Caki2 (cell line): ENCODE measurements around the gene CHAF1A. TPM values are rescaled to one million over a fixed set of nuclear protein-coding genes. Genes with fewer than 3 reads are reported as not detected.

Experiments
- DNase-seq: peaks from one replicate; pipeline ENCODE4 v3.0.0-alpha.2; 2015; ENCODE audit warnings: low read depth
- in situ Hi-C: cut with HindIII; loops from 2 replicates; pipeline ENCODE4 v1.10.0; 2016; ENCODE audit warnings: low sequenced_read_pairs, low pct_unique_long_range_greater_than_20kb, mixed read lengths
- total RNA-seq: library from RNA; depleted of rRNA; stranded (reverse); fragments of >200 nt; shearing (Covaris generic); gene quantifications from 2 replicates; pipeline ENCODE4 v1.2.3, GENCODE V29; 2014; ENCODE audit warnings: low replicate concordance

Gene CHAF1A
- total RNA-seq, 1 experiment from 2014 or later: 45.4 TPM

- no peak for DNase-seq
- in situ Hi-C loops: no loop called here
These were observed 23.1 kb downstream of the CHAF1A start for GRCh38 chr19:4425537-4425936.

- in situ Hi-C loops: no loop called here
- DNase-seq: no peak
These were observed 26.0 kb downstream of the CHAF1A start for GRCh38 chr19:4428326-4428975.

GRCh38 chr19:4429256-4429655, 26.8 kb downstream of the CHAF1A start:
- in situ Hi-C loops: no loop called here
- DNase-seq: no peak

- DNase-seq: no peak
- in situ Hi-C loops: no loop called here
These were observed 27.3 kb downstream of the CHAF1A start for GRCh38 chr19:4429771-4430171.

- in situ Hi-C loops: no loop called here
- DNase-seq: no peak
These were observed 28.3 kb downstream of the CHAF1A start for GRCh38 chr19:4430760-4431159.

- in situ Hi-C loops: no loop called here
- DNase-seq: no peak
These were observed 28.9 kb downstream of the CHAF1A start for GRCh38 chr19:4431296-4431695.

GRCh38 chr19:4431808-4432674, 29.6 kb downstream of the CHAF1A start:
- no peak for DNase-seq
- in situ Hi-C loops: no loop called here

- in situ Hi-C loops: no loop called here
- DNase-seq: no peak
These were observed 30.6 kb downstream of the CHAF1A start for GRCh38 chr19:4432918-4433506.

- in situ Hi-C loops: no loop called here
- DNase-seq: no peak
These were observed 32.0 kb downstream of the CHAF1A start for GRCh38 chr19:4434391-4434790.

GRCh38 chr19:4436231-4436630, 33.8 kb downstream of the CHAF1A start:
- no peak for DNase-seq
- in situ Hi-C loops: no loop called here

- in situ Hi-C loops: no loop called here
- no peak for DNase-seq
These were observed 34.7 kb downstream of the CHAF1A start for GRCh38 chr19:4437103-4437502.

- in situ Hi-C loops: no loop called here
- DNase-seq: no peak
These were observed 36.8 kb downstream of the CHAF1A start for GRCh38 chr19:4439243-4439642.

GRCh38 chr19:4441994-4442818, 39.8 kb downstream of the CHAF1A start:
- no peak for DNase-seq
- in situ Hi-C loops: no loop called here

- in situ Hi-C loops: no loop called here
- DNase-seq: no peak
These were observed 40.3 kb downstream of the CHAF1A start for GRCh38 chr19:4442819-4443146.

GRCh38 chr19:4443188-4443587, 40.7 kb downstream of the CHAF1A start:
- DNase-seq: no peak
- in situ Hi-C loops: no loop called here

GRCh38 chr19:4443966-4444764, 41.7 kb downstream of the CHAF1A start:
- DNase-seq: no peak
- in situ Hi-C loops: no loop called here

GRCh38 chr19:4444765-4445741, 42.6 kb downstream of the CHAF1A start:
- in situ Hi-C loops: no loop called here
- no peak for DNase-seq
